Endometrial microvascular endothelial cells (primary cell): ENCODE measurements around the gene CRAMP1. TPM values are rescaled to one million over a fixed set of nuclear protein-coding genes. Genes with fewer than 3 reads are reported as not detected.

Experiments
- in situ Hi-C: cut with HindIII; loops from 2 replicates; pipeline ENCODE4 v1.10.0; 2017; ENCODE audit warnings: low sequenced_read_pairs, low pct_unique_long_range_greater_than_20kb; ENCODE audit errors: inconsistent ontology term
- total RNA-seq: library from RNA; depleted of rRNA; stranded (reverse); fragments of >200 nt; gene quantifications from one replicate; pipeline ENCODE4 v1.2.3, GENCODE V29; 2015; ENCODE audit errors: inconsistent ontology term

CRAMP1 gene, protein sequence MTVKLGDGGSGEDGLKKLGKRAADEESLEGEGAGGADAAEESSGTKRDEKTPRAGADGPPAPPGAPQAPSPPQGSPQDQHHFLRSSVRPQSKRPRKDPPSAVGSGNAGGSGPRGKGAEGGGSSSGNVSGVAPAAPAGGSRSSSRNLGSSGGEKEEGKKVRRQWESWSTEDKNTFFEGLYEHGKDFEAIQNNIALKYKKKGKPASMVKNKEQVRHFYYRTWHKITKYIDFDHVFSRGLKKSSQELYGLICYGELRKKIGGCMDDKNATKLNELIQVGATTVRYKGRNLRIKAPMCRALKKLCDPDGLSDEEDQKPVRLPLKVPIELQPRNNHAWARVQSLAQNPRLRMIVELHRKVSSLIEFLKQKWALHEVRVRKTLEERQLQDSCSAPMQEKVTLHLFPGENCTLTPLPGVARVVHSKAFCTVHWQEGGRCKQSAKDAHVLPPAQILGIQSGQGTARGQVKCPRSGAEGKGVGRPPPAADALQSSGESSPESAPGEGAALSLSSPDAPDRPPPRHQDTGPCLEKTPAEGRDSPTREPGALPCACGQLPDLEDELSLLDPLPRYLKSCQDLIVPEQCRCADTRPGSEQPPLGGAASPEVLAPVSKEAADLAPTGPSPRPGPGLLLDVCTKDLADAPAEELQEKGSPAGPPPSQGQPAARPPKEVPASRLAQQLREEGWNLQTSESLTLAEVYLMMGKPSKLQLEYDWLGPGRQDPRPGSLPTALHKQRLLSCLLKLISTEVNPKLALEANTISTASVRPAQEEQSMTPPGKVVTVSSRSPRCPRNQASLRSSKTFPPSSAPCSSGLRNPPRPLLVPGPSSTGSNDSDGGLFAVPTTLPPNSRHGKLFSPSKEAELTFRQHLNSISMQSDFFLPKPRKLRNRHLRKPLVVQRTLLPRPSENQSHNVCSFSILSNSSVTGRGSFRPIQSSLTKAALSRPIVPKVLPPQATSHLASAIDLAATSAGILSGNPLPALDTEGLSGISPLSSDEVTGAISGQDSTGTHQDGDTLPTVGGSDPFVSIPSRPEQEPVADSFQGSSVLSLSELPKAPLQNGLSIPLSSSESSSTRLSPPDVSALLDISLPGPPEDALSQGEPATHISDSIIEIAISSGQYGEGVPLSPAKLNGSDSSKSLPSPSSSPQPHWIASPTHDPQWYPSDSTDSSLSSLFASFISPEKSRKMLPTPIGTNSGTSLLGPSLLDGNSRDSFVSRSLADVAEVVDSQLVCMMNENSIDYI (N-terminal part only)
- 6.1 TPM for total RNA-seq

DNA sequence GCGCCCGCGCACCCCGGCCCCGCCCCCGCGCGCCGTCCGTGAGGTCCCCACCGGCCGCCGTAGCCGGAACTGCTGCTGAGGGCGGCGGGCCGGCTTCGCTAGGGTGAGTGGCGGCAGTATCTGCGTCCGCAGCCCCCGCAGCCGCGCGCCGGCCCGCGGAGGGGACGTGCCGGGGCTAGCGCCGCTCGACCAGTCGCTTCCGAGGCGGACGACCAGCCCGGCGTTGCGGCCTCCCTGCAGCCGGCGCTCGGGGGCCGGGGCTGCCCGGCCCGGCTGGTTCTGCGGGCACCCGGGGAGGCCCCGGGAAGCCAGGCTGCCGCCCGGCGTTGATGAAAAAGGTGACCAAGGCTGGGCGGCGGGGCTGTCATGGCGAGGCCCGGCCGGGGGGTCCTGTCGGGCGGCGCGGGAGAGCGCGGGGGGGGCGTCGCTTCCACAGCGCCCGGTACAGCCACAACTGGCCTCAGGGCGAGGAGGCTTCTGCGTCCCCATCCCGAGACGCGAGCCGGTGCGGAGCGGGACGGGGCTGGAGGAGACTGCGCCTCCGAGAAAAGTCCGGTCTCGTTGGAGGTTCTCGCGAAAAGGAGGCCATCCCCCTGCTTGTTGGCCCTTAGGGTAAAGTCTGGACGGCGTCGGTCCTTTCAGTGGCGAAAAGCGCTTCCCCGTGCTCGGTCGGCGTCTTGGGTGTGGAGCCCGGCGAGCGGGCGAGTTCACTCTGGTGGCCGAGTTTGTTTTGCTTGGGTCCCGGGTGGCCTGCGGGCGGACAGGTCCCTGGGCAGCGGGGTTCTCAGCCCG, at the start of gene CRAMP1:
TSS of gene CRAMP1 (plus strand) at position 41 of the 792 bp plus-strand sequence. CDS start 2,280 bp downstream, outside the sequence.
- in situ Hi-C loops, result no loop called here

DNA sequence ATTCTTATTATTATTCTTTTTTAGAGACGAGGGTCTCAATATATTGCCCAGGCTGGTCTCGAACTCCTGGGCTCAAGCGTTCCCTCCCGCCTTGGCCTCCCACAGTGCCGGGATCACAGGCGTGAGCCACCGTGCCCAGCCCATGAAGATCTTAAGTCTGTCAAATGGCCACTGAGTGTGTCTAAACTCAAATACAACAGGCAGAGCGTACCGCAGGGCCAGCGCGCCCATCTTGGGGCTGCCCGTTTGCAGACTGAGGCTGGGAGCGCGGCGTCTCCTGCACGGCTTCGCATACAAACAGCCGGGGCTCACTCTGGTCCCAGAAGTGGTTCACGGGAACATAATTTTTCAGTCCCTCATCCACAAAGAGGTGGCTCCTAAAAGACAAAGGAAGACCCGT, 48.4 kb upstream of the CRAMP1 start:
- in situ Hi-C loops, result no loop called here

DNA sequence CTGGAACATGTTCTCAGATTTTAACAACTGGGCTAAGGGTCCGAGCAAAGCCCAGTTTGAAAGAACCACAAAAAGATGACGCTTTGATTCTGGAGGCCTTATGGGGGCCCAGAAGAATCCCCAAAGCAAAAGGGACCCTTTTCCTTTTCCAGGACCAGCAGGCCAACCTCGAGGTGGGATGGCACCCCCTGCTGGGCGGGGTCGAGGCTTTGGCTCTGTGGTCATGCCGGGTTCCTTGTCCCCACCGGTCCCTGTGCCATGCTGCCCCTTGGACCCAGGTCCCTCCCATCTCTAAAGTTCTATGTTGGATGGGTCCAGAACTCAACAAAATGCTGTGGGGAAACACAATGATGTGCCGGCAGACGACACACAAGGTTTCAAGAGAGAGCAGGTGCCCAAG, 47.8 kb upstream of the CRAMP1 start:
- in situ Hi-C loops, result no loop called here

DNA sequence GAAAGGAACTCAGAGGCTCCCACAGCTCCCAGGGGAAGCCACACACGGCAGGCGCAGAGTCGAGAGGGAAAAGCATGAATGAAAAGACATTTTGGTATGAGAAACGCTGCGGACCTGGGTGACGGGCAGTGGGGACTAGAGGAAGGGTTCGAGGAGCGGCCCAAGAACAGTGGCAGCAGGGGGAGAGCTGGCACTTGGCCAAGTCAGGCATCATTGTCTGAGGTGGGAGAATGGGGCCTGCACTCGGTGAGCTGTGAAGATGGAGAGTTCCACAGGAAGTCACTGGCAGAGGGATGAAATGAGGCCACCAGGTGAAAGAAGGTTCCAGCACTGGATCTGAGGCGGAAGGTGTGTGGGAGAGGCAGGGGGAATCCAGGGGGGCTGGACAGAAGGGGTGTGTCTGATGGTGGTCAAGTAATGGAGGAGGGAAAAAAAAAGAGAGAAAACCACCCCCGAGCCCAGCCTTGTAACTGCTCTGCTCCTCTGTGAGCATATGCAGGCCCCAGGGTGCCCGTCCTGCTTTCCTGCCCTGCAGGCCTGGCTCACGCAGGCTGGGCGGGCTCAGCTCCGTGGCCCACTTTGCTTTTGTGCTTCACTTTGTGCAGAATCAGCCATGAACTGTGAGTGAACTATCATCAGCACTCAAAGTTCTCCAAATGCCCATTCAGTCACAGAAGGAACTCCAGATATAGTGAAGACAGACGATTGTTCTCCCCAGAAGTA, 46.9 kb upstream of the CRAMP1 start:
- in situ Hi-C loops, result no loop called here

DNA sequence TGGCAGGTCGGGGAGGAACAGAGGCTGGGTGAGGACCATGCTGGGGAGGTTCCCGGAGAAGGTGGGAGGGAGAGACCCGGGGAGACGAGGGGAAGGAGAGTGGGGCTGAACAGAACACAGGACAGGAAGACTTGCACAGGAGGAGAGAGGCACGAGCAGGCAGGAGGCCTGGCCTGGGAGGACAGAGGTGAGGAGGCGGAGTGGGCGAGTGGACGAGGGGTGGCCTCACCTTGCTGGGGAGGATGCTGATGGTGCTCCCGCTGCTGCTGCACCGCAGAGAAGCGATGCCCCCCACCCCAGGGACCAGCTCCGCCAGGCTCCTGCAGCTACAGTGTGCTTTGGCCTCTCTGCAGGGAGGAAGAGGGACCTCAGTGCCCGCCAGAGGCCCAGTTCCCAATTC, 44.2 kb upstream of the CRAMP1 start:
- in situ Hi-C loops, result no loop called here

DNA sequence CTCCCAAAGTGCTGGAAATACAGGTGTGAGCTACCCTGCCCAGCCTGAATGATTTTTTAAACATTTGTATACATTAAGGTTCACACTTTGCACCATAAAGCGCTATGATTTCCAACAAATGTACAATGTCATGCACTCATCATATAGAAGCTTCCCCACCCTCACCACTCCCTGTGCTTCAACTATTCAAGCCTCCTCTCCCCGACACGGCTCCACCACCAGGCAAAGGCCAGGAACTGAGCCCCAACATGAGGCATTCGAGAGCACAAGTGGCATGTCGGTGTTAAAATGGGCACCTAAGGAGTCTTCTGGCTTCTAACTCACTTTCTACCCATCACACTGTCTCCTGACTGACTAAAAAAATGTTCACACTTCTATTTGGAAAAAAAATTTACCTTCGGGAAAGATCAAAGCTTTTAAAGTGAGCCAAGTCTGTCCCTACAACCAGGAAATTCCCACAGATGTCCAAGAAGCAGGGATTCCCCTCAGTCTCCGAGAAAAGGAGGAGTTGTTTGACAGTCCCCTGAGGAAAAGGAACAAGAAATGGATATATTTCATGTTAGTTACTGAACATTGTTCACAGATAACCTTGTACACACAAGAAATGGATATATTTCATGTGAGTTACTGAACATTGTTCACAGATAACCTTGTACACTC, 41.0 kb upstream of the CRAMP1 start:
- in situ Hi-C loops, result no loop called here

DNA sequence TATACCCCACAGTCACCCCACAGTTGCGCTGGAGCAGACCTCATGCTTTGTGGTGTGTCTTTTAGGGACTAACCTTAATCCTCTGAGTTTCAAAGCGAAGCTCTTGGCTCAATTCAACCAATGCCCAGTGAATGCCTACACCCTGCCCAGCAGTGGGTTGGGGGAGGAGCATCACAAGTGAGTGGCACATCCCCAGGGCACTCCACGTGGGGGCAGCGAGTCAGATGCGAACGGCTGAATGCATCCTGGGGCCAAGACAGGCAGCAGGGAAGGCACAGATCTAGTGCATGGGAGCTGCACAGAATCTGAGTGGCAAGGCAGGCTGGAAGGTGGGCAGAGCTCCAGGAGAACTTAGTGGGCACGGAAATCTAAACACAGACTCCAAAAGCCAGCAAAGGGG, 39.5 kb upstream of the CRAMP1 start:
- in situ Hi-C loops, result no loop called here

DNA sequence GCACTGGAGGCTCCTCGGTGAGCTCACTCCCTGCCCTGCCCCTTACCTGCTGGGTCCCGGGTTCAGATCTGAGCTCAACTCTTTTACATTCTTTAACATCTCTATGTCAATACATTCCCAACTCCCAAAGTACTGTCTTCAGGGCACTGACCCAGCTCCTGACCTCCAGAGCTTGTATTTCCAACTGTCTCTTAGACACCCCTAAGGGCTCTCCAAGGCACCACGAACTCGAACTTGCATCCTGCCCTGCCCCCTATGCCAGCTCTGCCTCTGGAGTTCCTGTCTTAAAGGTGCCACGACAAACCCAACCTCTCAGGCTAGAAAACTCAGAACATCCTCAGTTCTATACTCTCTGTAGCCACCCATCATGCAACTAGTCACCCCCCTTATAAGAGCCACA, 38.9 kb upstream of the CRAMP1 start:
- in situ Hi-C loops, result no loop called here

DNA sequence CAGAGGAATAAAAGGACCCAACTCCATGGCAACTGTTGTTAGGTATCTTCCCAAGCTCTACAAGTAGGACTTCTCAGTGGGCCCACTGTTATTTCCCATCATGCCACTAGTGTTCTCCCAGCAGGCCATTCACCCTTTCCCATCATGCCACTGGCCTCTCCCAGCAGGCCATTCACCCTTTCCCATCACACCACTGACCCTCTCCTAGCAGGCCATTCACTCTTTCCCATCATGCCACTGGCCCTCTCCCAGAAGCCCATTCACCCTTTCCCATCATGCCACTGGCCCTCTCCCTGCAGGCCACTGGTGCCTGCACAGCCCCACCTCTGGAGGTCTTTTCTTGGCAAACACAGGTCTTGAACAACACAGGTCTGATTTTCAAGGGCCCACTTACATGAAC, 36.6 kb upstream of the CRAMP1 start:
- in situ Hi-C loops, result no loop called here

DNA sequence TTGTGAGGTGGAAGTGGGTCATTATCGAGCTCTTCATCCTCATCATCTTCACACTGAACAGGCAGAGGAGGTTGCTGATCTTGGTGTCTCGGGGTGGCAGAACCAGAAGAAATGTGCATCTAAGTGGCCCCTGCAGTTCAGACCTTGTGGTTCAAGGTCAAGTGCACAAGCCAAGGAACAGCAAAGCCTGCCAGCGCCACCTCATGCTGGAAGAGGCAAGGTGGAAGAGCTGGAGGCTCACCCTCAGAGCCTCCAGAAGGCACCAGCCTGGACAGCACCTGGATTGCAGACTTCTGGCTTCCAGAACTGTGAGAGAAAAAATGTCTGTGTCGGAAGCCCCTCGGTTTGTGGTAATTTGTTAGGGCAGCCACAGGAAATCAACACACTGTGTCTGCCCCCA, 32.9 kb upstream of the CRAMP1 start:
- in situ Hi-C loops, result no loop called here

DNA sequence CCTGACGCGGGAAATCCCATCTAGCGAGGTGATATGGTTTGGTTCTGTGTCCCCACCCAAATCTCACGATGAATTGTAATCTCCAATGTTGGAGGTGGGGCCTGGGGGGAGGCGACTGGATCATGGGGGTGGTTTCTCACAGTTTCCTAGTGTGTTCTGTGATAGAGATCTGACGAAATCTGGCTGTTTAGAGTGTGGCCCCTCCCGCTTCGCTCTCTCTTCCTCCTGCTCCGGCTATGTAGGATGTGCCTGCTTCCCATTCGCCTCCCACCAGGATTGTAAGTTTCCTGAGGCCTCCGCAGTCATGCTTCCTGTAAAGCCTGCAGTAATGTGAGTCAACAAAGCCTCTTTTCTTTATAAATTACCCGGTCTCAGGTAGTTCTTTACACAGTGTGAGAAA, 31.9 kb upstream of the CRAMP1 start:
- in situ Hi-C loops, result no loop called here

DNA sequence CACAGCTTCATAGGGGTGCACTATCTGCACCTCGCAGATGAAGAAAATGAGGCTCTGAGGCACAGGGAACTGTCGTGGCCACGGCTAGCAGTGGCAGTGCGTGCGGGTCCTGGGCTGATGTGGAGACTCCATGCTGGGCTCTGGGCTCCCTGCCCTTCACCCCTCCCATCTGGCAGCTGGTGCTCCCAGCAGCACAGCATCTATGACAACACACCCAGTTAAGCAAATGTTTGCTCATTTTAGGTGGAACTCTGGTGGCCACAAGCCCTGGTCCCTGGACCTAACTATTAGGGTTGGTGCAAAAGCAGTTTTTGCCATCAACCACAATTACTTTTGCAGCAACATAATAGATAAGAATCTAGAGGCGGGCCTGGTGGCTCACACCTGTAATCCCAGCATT, 31.2 kb upstream of the CRAMP1 start:
- in situ Hi-C loops, result no loop called here

DNA sequence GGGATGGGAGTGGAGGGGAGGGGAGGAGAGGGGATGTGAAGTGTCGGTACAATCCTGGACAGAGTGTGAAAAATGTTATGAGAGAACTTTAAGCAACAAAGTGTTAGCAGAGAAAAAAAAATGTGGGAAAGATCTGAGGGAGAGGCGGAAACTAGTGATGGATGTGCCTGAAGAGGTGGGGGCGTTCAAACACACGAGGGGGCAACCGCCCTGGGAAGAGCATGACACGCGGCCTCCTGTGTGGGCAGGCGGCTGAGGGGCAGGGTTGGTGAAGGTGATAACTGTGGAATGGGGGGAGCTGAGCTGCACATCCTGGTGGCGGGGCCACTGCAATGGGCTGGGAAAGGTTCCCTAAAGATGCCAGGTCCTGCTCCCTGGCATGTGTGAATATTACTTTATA, 30.4 kb upstream of the CRAMP1 start:
- in situ Hi-C loops, result no loop called here

DNA sequence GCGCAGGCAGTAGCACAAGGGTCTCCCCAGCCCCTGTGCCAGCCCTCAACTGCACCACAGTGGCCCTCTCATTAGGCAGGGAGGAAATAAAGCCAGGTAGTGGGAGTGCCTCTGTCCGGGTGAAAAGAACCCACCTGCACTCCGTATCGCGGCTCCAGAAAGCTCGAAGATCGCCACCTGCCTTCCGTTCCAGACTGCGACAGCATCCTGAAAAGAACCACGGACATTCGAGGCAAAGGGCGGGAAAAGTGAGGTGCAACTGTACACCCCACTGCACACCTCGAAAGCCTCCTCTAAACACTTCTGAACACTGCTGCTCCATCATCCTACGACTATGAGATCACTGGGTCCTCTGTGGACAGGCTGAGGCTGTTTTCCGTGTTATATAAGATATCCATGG, 29.0 kb upstream of the CRAMP1 start:
- in situ Hi-C loops, result no loop called here

DNA sequence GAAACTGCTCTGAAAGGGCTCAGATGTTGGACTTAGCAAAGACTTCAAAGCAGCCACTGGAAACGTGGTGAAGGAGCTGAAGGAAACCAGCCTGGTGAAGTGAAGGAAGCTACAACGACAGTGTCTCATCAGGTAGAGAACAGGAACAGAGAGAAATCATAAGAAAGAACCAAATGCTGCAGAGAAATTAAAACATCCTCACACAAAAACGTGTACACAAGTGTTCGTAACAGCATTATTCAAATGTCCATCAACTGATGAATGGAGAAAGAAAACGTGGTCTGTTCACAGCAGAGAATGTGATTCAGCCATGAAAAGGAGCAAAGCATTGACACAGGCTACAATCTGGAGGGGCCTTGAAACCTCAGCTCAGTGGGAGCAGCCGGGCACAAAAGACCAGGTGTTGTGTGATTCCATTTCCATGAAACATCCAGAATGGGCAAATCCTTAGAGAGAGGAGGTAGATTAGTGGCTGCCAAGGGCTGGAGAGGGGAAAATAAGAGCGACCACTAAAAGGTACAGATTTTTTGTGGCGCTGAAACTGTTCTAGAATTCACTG, 27.2 kb upstream of the CRAMP1 start:
- in situ Hi-C loops, result no loop called here

DNA sequence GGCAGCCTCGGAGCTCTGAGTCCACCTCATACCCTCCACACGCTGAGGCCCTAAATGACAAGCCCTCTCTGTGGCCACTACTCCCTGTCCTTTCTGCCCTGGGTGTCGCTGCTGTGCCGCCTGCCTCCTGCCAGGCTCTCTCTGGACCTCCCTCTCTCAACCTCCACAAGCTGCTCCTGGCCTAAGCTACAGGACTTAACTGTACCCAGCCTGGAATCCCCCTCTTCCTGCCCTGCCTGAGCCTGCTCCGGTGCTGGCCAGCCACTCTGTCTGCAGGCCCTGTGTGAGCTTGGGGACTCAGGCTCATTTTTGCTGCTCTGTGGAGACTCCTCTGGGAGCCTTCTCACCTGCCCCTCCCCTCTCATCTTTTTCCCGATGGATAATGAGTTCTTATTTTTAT, 21.8 kb upstream of the CRAMP1 start:
- in situ Hi-C loops, result no loop called here

DNA sequence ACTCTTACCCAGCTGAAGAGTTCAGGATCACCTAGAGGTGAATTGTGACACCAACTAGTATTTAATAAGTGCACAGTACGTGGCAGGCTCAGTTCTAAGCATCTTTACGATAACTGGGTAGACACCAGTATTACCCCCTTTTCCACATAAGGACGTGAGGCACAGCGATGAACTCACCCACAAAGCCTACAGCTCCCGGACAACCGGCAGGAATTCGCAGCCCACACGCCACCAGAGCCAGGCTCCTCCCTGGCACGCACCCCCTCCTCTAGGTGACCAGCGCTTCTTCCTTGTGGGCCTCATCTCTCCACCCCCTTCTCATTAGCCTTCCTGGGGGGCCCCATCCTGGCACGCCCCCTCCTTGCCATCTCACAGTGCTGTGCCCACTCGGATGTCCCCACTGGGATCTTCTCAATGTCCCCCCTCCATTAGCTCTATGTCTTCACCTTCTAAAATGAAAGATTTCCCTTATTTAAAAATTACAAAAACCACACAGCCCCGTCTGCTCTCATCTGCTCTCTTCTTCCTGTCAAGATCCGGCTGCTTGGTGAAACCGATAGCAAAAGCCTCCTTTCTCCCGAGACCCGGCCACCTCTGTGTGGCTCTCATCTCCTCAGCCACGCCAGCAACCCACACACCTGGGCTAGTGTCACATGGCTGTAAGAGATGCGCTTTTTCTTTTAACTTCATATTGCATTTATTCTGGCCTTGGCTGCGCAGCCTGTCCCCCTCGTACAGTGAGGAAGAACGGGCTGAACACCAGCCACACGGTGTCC, 21.0 kb upstream of the CRAMP1 start:
- in situ Hi-C loops, result no loop called here
